ENCODE results near the gene GFI1B. TPM values are rescaled to one million over a fixed set of nuclear protein-coding genes. Genes with fewer than 3 reads are reported as not detected.

The GFI1B gene
- total and polyA plus RNA-seq, 2 of the 13 experiments (the other 11 are each of a cell fraction or from before 2014, with no cell fraction given) = 0.15 to 0.51 TPM

DNA sequence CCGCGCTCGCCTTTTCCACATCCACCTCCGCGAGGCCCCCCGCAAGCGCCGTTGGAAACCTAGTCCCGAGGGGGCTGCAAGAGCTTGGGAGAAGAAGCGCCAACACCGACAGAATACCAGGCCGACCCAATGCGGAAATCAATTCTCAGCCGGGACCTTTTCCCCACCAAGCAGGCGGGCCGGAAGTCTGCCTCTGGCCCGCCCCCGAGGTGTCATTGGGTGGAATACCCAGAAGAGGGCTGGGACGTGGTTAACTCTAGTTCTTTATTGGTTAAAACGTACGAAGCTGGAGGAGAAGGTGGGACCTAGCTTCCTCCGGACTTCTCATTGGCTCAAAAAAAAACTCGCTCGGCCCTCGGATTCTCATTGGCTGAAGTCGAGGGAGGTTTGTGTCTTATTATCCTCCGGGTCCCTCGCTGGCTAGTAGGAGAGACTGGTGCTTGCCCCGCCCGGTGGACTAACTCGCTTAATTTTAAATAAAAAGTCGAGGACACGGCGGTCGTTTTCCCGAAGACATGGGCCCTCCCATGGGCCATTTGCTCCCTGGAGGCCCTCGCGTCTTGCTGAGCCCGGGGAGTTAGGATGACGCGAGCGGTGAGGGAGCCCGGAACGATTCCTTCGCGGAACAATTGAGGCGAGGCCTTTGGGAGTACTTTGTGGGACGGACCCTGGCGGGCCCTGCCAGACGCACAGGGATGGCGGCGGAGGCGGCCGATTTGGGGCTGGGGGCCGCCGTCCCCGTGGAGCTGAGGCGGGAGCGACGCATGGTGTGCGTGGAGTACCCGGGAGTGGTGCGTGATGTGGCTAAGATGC is 52.0 kb downstream of the GFI1B start, which contains the start of gene GTF3C5 (continued):
- TF ChIP-seq, protein P1, sequence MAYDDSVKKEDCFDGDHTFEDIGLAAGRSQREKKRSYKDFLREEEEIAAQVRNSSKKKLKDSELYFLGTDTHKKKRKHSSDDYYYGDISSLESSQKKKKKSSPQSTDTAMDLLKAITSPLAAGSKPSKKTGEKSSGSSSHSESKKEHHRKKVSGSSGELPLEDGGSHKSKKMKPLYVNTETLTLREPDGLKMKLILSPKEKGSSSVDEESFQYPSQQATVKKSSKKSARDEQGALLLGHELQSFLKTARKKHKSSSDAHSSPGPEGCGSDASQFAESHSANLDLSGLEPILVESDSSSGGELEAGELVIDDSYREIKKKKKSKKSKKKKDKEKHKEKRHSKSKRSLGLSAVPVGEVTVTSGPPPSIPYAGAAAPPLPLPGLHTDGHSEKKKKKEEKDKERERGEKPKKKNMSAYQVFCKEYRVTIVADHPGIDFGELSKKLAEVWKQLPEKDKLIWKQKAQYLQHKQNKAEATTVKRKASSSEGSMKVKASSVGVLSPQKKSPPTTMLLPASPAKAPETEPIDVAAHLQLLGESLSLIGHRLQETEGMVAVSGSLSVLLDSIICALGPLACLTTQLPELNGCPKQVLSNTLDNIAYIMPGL (CRISPR knock-in tag; IDR thresholded peaks at IDR 0.05; ENCODE audit: borderline replicate concordance in 1 of 2, low read depth in 1 of 2) = peak; percentile 87 to 91
- TF ChIP-seq AKAP8 (CRISPR knock-in tag; IDR thresholded peaks at IDR 0.05) = peak; percentile 18; the same call in 1 of the 2 replicates
- TF ChIP-seq NAIF1 (CRISPR knock-in tag; IDR thresholded peaks at IDR 0.05; ENCODE audit: borderline replicate concordance) = peak; percentile 77; the same call in 1 of the 2 replicates
- TF ChIP-seq KAT8 (CRISPR knock-in tag; IDR thresholded peaks at IDR 0.05) = peak; percentile 93
- no peak for TF ChIP-seq NFKBIZ (CRISPR knock-in tag; IDR thresholded peaks at IDR 0.05)
- no peak; the same call in 1 of the 2 replicates for TF ChIP-seq SRY (CRISPR knock-in tag; IDR thresholded peaks at IDR 0.05)
- no peak for TF ChIP-seq TP53 (CRISPR knock-in tag; conservative IDR thresholded peaks at IDR 0.05)
- TF ChIP-seq ATAD3A (CRISPR knock-in tag; IDR thresholded peaks at IDR 0.05) = peak; percentile 44; the same call in 1 of the 2 replicates
- TF ChIP-seq, protein P2, sequence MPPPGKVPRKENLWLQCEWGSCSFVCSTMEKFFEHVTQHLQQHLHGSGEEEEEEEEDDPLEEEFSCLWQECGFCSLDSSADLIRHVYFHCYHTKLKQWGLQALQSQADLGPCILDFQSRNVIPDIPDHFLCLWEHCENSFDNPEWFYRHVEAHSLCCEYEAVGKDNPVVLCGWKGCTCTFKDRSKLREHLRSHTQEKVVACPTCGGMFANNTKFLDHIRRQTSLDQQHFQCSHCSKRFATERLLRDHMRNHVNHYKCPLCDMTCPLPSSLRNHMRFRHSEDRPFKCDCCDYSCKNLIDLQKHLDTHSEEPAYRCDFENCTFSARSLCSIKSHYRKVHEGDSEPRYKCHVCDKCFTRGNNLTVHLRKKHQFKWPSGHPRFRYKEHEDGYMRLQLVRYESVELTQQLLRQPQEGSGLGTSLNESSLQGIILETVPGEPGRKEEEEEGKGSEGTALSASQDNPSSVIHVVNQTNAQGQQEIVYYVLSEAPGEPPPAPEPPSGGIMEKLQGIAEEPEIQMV (CRISPR knock-in tag; IDR thresholded peaks at IDR 0.05; ENCODE audit: low read depth) = no peak
- no peak for TF ChIP-seq SCMH1 (CRISPR knock-in tag; IDR thresholded peaks at IDR 0.05; ENCODE audit: borderline replicate concordance)
- TF ChIP-seq, protein P3, sequence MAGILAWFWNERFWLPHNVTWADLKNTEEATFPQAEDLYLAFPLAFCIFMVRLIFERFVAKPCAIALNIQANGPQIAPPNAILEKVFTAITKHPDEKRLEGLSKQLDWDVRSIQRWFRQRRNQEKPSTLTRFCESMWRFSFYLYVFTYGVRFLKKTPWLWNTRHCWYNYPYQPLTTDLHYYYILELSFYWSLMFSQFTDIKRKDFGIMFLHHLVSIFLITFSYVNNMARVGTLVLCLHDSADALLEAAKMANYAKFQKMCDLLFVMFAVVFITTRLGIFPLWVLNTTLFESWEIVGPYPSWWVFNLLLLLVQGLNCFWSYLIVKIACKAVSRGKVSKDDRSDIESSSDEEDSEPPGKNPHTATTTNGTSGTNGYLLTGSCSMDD (CRISPR knock-in tag; IDR thresholded peaks at IDR 0.05) = no peak
- peak; percentile 91 for TF ChIP-seq POLR2AphosphoS5 (IDR thresholded peaks at IDR 0.05; ENCODE audit: low read depth, low read length)
- TF ChIP-seq ZNF775 (CRISPR knock-in tag; IDR thresholded peaks at IDR 0.05; ENCODE audit: borderline replicate concordance) = no peak
- TF ChIP-seq ZNF703 (CRISPR knock-in tag; IDR thresholded peaks at IDR 0.05; ENCODE audit: borderline replicate concordance) = no peak
- no peak for TF ChIP-seq FOXM1 (CRISPR knock-in tag; IDR thresholded peaks at IDR 0.05)
- no peak for TF ChIP-seq ZNF713 (CRISPR knock-in tag; IDR thresholded peaks at IDR 0.05)
- TF ChIP-seq, protein P4, sequence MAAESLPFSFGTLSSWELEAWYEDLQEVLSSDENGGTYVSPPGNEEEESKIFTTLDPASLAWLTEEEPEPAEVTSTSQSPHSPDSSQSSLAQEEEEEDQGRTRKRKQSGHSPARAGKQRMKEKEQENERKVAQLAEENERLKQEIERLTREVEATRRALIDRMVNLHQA (CRISPR knock-in tag; IDR thresholded peaks at IDR 0.05) = no peak
- peak; percentile 80; the same call in 1 of the 2 replicates for TF ChIP-seq SNAPC2 (CRISPR knock-in tag; IDR thresholded peaks at IDR 0.05)
- TF ChIP-seq ZNF749 (CRISPR knock-in tag; IDR thresholded peaks at IDR 0.05; ENCODE audit: borderline replicate concordance) = no peak
- TF ChIP-seq ZNF572 (CRISPR knock-in tag; IDR thresholded peaks at IDR 0.05) = no peak
- TF ChIP-seq U2AF1 (optimal IDR thresholded peaks at IDR 0.05; ENCODE audit: low read depth, low read length) = peak; percentile 75

Data from HepG2 (cell line).